Endothelial cell of umbilical vein (primary cell): ENCODE measurements around the gene MTLN. TPM values are rescaled to one million over a fixed set of nuclear protein-coding genes. Genes with fewer than 3 reads are reported as not detected.
"Not testable (repeated sequence)": the region's sequence is repeated elsewhere in the genome, so short reads cannot be mapped to it uniquely, and the experiment has no call there.

Source experiments
- BruUV-seq: library from RNA; stranded (reverse); fragments of 400-500 nt; replicated peaks from 2 replicates; lab custom pipeline; 2021; lab: Mats Ljungman, UMichigan
- CTCF ChIA-PET: fragments of 300-600, 350-600 bp; sonication (Branson Sonifier 250); formaldehyde crosslinking; loops from one replicate; lab custom pipeline; 2021; ENCODE audit warnings: antibody characterized with exemption, inconsistent platforms; lab: Charles Lee
- POLR2A ChIA-PET: fragments of 300-600, 350-600 bp; sonication (Branson Sonifier 250); formaldehyde crosslinking; loops from one replicate; lab custom pipeline; 2021; ENCODE audit warnings: antibody characterized with exemption, inconsistent platforms; lab: Charles Lee
- DNase-seq: peaks from one replicate; pipeline ENCODE4 v3.0.0-alpha.2; 2011; ENCODE audit warnings: low read depth, low spot score
- FAIRE-seq: peaks from 2 replicates; lab custom pipeline; 2011; peaks lifted over from hg19 to GRCh38; lab: Jason Lieb, UNC
- H2AFZ ChIP-seq: 2 replicates; pipeline ENCODE4 v1.6.0; 2012; ENCODE audit warnings: low read depth, low read length, control low read depth, inconsistent platforms
- H3K27ac ChIP-seq: 2 replicates; pipeline ENCODE4 v1.5.1; 2011; ENCODE audit warnings: low read depth, mild to moderate bottlenecking, control low read depth, low read length, moderate library complexity; ENCODE audit not compliant: insufficient read depth
- H3K27me3 ChIP-seq, 2 experiments: 2 replicates each; pipeline versions ENCODE4 v1.6.0 to v1.6.1; 2011; ENCODE audit warnings: low read length in 2 of 2, mixed read lengths in 1 of 2; ENCODE audit not compliant: control insufficient read depth in 2 of 2, insufficient read depth in 2 of 2
- H3K36me3 ChIP-seq, 2 experiments: 2 replicates in 1 of 2; 3 replicates in 1 of 2; pipeline ENCODE4 v1.5.1; 2011; ENCODE audit warnings: low read length in 2 of 2, mild to moderate bottlenecking in 1 of 2, moderate library complexity in 1 of 2; ENCODE audit not compliant: control insufficient read depth in 2 of 2, insufficient read depth in 2 of 2; ENCODE audit errors: extremely low read depth in 1 of 2
- H3K4me1 ChIP-seq: 3 replicates; pipeline ENCODE4 v1.5.1; 2011; ENCODE audit warnings: mild to moderate bottlenecking, low read length; ENCODE audit not compliant: control insufficient read depth, insufficient read depth; ENCODE audit errors: extremely low read depth
- H3K4me2 ChIP-seq: 2 replicates; pipeline ENCODE4 v1.6.1; 2011; ENCODE audit warnings: low read length, control low read depth, mixed read lengths; ENCODE audit not compliant: insufficient read depth
- H3K4me3 ChIP-seq, 3 experiments: fragments of 200-600 bp in 1 of 3; sonication (generic), shearing (Covaris generic) in 1 of 3; replicated peaks in 1 of 3; 2 replicates each; pipeline ENCODE4 v1.5.1; 2011 to 2016; ENCODE audit warnings: control low read depth in 3 of 3, low read length in 3 of 3, mild to moderate bottlenecking in 2 of 3, inconsistent platforms in 1 of 3, low read depth in 1 of 3, moderate library complexity in 1 of 3; ENCODE audit not compliant: insufficient read depth in 1 of 3
- H3K79me2 ChIP-seq: 2 replicates; pipeline ENCODE4 v1.6.0; 2012; ENCODE audit warnings: low read length, inconsistent platforms; ENCODE audit not compliant: control insufficient read depth, insufficient read depth
- H3K9ac ChIP-seq: replicated peaks from 2 replicates; pipeline ENCODE3; 2011; ENCODE audit warnings: low read length, control low read depth; ENCODE audit not compliant: insufficient read depth; ENCODE audit errors: extremely low read depth
- H3K9me1 ChIP-seq: replicated peaks from 3 replicates; pipeline ENCODE4 v1.6.0; 2011; ENCODE audit warnings: mild to moderate bottlenecking, low read length; ENCODE audit not compliant: control insufficient read depth, insufficient read depth; ENCODE audit errors: extremely low read depth
- H3K9me3 ChIP-seq: replicated peaks from 2 replicates; pipeline ENCODE4 v1.5.1; 2012; ENCODE audit warnings: low read length, inconsistent platforms; ENCODE audit not compliant: control insufficient read depth, insufficient read depth
- H4K20me1 ChIP-seq: replicated peaks from 2 replicates; pipeline ENCODE3; 2011; ENCODE audit warnings: mild to moderate bottlenecking, low read length; ENCODE audit not compliant: control insufficient read depth, insufficient read depth; ENCODE audit errors: extremely low read depth
- CTCF ChIP-seq, 2 donors: IDR thresholded peaks; 1 replicate in 1 of 2; 2 replicates in 1 of 2; pipeline ENCODE4 v1.5.1; 2011; ENCODE audit warnings: low read length in 2 of 2, mild to moderate bottlenecking in 2 of 2, moderate library complexity in 2 of 2, control low read depth in 1 of 2, inconsistent platforms in 1 of 2, low read depth in 1 of 2; ENCODE audit not compliant: insufficient read depth in 1 of 2; ENCODE audit errors: extremely low read depth in 1 of 2
- EZH2 ChIP-seq: IDR thresholded peaks from 2 replicates; pipeline ENCODE4 v1.6.1; 2012; ENCODE audit warnings: borderline replicate concordance, low read depth, mild to moderate bottlenecking, moderate library complexity, low read length, inconsistent platforms; ENCODE audit not compliant: severe bottlenecking
- FOS ChIP-seq: IDR thresholded peaks from 2 replicates; pipeline ENCODE4 v1.6.1; 2011; ENCODE audit warnings: mild to moderate bottlenecking, low read length, moderate library complexity, borderline replicate concordance; ENCODE audit not compliant: insufficient read depth
- GATA2 ChIP-seq: IDR thresholded peaks from 2 replicates; pipeline ENCODE4 v1.7.0; 2011; ENCODE audit warnings: low read depth, mild to moderate bottlenecking, moderate library complexity, mixed read lengths, low read length; ENCODE audit not compliant: insufficient read length, insufficient read depth
- JUN ChIP-seq: IDR thresholded peaks from 2 replicates; pipeline ENCODE4 v1.6.1; 2011; ENCODE audit warnings: borderline replicate concordance, low read depth; ENCODE audit not compliant: insufficient read length, insufficient read depth
- MAX ChIP-seq: IDR thresholded peaks from 2 replicates; pipeline ENCODE4 v1.6.1; 2011; ENCODE audit not compliant: insufficient read depth, insufficient read length
- MYC ChIP-seq: IDR thresholded peaks from one replicate; pipeline ENCODE4 v1.6.1; 2011; ENCODE audit warnings: mild to moderate bottlenecking, low read depth, low read length
- POLR2A ChIP-seq: IDR thresholded peaks from 2 replicates; pipeline ENCODE4 v1.6.1; 2012; ENCODE audit warnings: low read depth, mild to moderate bottlenecking, control low read depth, low read length
- POLR2AphosphoS5 ChIP-seq: IDR thresholded peaks from 2 replicates; pipeline ENCODE4 v1.6.1; 2012; ENCODE audit warnings: low read depth, mild to moderate bottlenecking, control low read depth, low read length, moderate library complexity; ENCODE audit not compliant: insufficient read depth
- dilution Hi-C: fragments of 300-500 bp; cut with MboI; formaldehyde crosslinking; loops from one replicate; pipeline ENCODE4 v1.15.0; 2019; ENCODE audit warnings: low sequenced_read_pairs; ENCODE audit not compliant: extremely low pct_ligation_motif_present
- intact Hi-C: fragments of 100-400 bp; cut with micrococcal nuclease; formaldehyde crosslinking; loops from one replicate; pipeline ENCODE4 v1.10.0; 2022
- polyA plus RNA-seq, 4 experiments: library from polyadenylated mRNA; depleted of rRNA in 3 of 4; stranded (reverse) in 3 of 4; unstranded in 1 of 4; fragments of >200 nt; gene quantifications; 2 replicates each; pipeline versions ENCODE4 v1.2.1 to v1.2.3, GENCODE V29; 2011 to 2012; ENCODE audit warnings: missing spikeins in 1 of 4
- total RNA-seq: library from RNA; stranded (reverse); gene quantifications from 2 replicates; pipeline ENCODE4 v1.2.3, GENCODE V29; 2021

The MTLN gene
- total and polyA plus RNA-seq, 2 donors (not counting 3 experiments of a cell fraction or from before 2014, with no cell fraction given), result 34.4 to 46.0 TPM

- intact Hi-C loops (no loop called here), dilution Hi-C loops (no loop called here)
- no TSS peak for BruUV-seq
- POLR2A ChIA-PET, result no interaction called here
- Histone ChIP-seq H3K36me3 (no peaks in the 10 kb centered on the region), H3K27ac (no peak overlapping the region), H3K4me3 (no peak overlapping the region), H4K20me1 (no peaks in the 10 kb centered on the region), H3K9me3 (no peaks in the 10 kb centered on the region), H3K4me1 (no peaks in the 10 kb centered on the region), H3K4me2 (no peak overlapping the region), H3K9ac (no peak overlapping the region), H3K27me3 (no peaks in the 10 kb centered on the region), H3K9me1 (no peaks in the 10 kb centered on the region), H3K79me2 (no peaks in the 10 kb centered on the region), H2AFZ (no peak overlapping the region)
- TF ChIP-seq MAX (no peak), MYC (no peak), CTCF (IDR thresholded peaks at IDR 0.05; ENCODE audit: extremely low read depth in 1 of 2, insufficient read depth in 1 of 2, low read depth in 1 of 2, low read length in 2 of 2) (no peak), JUN (no peak), POLR2AphosphoS5 (no peak), FOS (no peak), EZH2 (no peak), POLR2A (no peak), GATA2 (no peak)
- FAIRE-seq, result no peak
- no peak for DNase-seq
- CTCF ChIA-PET, result no interaction called here
Measured at GRCh38 chr2:110197452-110197851, 14.9 kb downstream of the MTLN start.

- DNase-seq, H3K9ac ChIP-seq, CTCF ChIA-PET, H3K4me1 ChIP-seq, H3K27me3 ChIP-seq, H3K79me2 ChIP-seq, FAIRE-seq, H3K9me3 ChIP-seq, H3K36me3 ChIP-seq, H3K27ac ChIP-seq, dilution Hi-C loops, H2AFZ ChIP-seq, H3K4me2 ChIP-seq, H3K4me3 ChIP-seq, intact Hi-C loops, H4K20me1 ChIP-seq, H3K9me1 ChIP-seq, BruUV-seq, POLR2A ChIA-PET: not testable (repeated sequence)
Measured at GRCh38 chr2:110190169-110190568, 22.2 kb downstream of the MTLN start.
